Endothelial cell of umbilical vein (primary cell): Measurements from ENCODE around the gene MEF2C.

ENCODE experiments used
- EZH2 ChIP-seq: IDR thresholded peaks from 2 replicates; pipeline ENCODE4 v1.6.1; 2012; ENCODE audit warnings: borderline replicate concordance, low read depth, mild to moderate bottlenecking, moderate library complexity, low read length, inconsistent platforms; ENCODE audit not compliant: severe bottlenecking
- FOS ChIP-seq: IDR thresholded peaks from 2 replicates; pipeline ENCODE4 v1.6.1; 2011; ENCODE audit warnings: mild to moderate bottlenecking, low read length, moderate library complexity, borderline replicate concordance; ENCODE audit not compliant: insufficient read depth
- POLR2A ChIP-seq: IDR thresholded peaks from 2 replicates; pipeline ENCODE4 v1.6.1; 2012; ENCODE audit warnings: low read depth, mild to moderate bottlenecking, control low read depth, low read length
- POLR2AphosphoS5 ChIP-seq: IDR thresholded peaks from 2 replicates; pipeline ENCODE4 v1.6.1; 2012; ENCODE audit warnings: low read depth, mild to moderate bottlenecking, control low read depth, low read length, moderate library complexity; ENCODE audit not compliant: insufficient read depth
- TF ChIP-seq, protein P1 (sequence below), 2 donors: IDR thresholded peaks; 1 replicate in 1 of 2; 2 replicates in 1 of 2; pipeline ENCODE4 v1.5.1; 2011; ENCODE audit warnings: low read length in 2 of 2, mild to moderate bottlenecking in 2 of 2, moderate library complexity in 2 of 2, control low read depth in 1 of 2, inconsistent platforms in 1 of 2, low read depth in 1 of 2; ENCODE audit not compliant: insufficient read depth in 1 of 2; ENCODE audit errors: extremely low read depth in 1 of 2
- TF ChIP-seq, protein P2 (sequence below): IDR thresholded peaks from 2 replicates; pipeline ENCODE4 v1.6.1; 2011; ENCODE audit not compliant: insufficient read depth, insufficient read length

DNA sequence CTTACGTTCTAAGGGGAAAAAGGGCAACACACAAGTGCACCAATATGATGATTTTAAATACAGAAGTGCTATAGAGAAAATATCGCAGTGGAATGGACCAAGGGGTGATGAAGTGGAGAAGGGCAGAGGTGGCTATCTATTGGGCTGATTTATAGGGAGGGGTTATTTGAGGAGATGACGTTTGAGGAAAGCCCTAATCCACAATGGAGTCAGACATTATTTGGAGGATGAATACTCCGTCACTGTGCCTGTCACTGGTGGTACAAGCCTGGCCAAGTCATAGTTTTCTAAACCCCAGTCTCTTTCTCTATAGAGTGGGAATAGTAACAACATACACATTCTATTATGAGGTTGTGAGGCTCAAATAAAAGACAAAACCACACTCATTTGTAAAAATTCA lies 48.5 kb downstream of the MEF2C start:
- TF ChIP-seq, protein P1, sequence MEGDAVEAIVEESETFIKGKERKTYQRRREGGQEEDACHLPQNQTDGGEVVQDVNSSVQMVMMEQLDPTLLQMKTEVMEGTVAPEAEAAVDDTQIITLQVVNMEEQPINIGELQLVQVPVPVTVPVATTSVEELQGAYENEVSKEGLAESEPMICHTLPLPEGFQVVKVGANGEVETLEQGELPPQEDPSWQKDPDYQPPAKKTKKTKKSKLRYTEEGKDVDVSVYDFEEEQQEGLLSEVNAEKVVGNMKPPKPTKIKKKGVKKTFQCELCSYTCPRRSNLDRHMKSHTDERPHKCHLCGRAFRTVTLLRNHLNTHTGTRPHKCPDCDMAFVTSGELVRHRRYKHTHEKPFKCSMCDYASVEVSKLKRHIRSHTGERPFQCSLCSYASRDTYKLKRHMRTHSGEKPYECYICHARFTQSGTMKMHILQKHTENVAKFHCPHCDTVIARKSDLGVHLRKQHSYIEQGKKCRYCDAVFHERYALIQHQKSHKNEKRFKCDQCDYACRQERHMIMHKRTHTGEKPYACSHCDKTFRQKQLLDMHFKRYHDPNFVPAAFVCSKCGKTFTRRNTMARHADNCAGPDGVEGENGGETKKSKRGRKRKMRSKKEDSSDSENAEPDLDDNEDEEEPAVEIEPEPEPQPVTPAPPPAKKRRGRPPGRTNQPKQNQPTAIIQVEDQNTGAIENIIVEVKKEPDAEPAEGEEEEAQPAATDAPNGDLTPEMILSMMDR (IDR thresholded peaks at IDR 0.05; ENCODE audit: extremely low read depth in 1 of 2, insufficient read depth in 1 of 2, low read depth in 1 of 2, low read length in 2 of 2), result no peak
- no peak for TF ChIP-seq POLR2A
- no peak for TF ChIP-seq EZH2
- TF ChIP-seq, protein P2, sequence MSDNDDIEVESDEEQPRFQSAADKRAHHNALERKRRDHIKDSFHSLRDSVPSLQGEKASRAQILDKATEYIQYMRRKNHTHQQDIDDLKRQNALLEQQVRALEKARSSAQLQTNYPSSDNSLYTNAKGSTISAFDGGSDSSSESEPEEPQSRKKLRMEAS, result no peak
- no peak for TF ChIP-seq FOS
- TF ChIP-seq POLR2AphosphoS5, result no peak
